PFSK-1 (cell line): Measurements from ENCODE around the gene DZIP3.

Experiments
- FOXP2 ChIP-seq: optimal IDR thresholded peaks from 2 replicates; pipeline ENCODE3; 2011; ENCODE audit warnings: borderline replicate concordance, control low read depth, inconsistent platforms; ENCODE audit not compliant: insufficient read depth; ENCODE audit errors: extremely low read length, extremely low read depth
- POLR2AphosphoS5 ChIP-seq: IDR thresholded peaks from 2 replicates; pipeline ENCODE4 v1.6.1; 2012; ENCODE audit warnings: low read depth, mild to moderate bottlenecking, control low read depth, low read length, moderate library complexity
- REST ChIP-seq, 2 experiments: IDR thresholded peaks; 2 replicates each; pipeline versions ENCODE4 v1.6.1 to v1.8.0; 2011 to 2012; ENCODE audit warnings: low read depth in 2 of 2, low read length in 2 of 2, control low read depth in 1 of 2, inconsistent platforms in 1 of 2, mild to moderate bottlenecking in 1 of 2, moderate library complexity in 1 of 2; ENCODE audit not compliant: insufficient read depth in 1 of 2
- SIN3A ChIP-seq: IDR thresholded peaks from 2 replicates; pipeline ENCODE4 v1.6.1; 2012; ENCODE audit warnings: mild to moderate bottlenecking, low read length, moderate library complexity, borderline replicate concordance; ENCODE audit not compliant: insufficient read depth
- TAF1 ChIP-seq: IDR thresholded peaks from 2 replicates; pipeline ENCODE4 v1.6.1; 2012; ENCODE audit warnings: low read length, control low read depth, borderline replicate concordance; ENCODE audit not compliant: insufficient read depth

DZIP3 gene

GRCh38 chr3:108623504-108623903, 34.0 kb downstream of the DZIP3 start:
- TF ChIP-seq TAF1 (no peak), REST (IDR thresholded peaks at IDR 0.05; ENCODE audit: insufficient read depth in 1 of 2, low read depth in 2 of 2, low read length in 2 of 2) (no peak), SIN3A (no peak), POLR2AphosphoS5 (no peak), FOXP2 (no peak)

GRCh38 chr3:108629974-108630373, 40.5 kb downstream of the DZIP3 start:
- TF ChIP-seq SIN3A (no peak), TAF1 (no peak), FOXP2 (no peak), REST (IDR thresholded peaks at IDR 0.05; ENCODE audit: insufficient read depth in 1 of 2, low read depth in 2 of 2, low read length in 2 of 2) (no peak), POLR2AphosphoS5 (no peak)

- TF ChIP-seq TAF1, result no peak
- no peak for TF ChIP-seq POLR2AphosphoS5
- no peak for TF ChIP-seq SIN3A
- no peak for TF ChIP-seq FOXP2
- no peak for TF ChIP-seq REST (IDR thresholded peaks at IDR 0.05; ENCODE audit: insufficient read depth in 1 of 2, low read depth in 2 of 2, low read length in 2 of 2)
Observed at GRCh38 chr3:108642526-108642925, 53.0 kb downstream of the DZIP3 start.

- no peak for TF ChIP-seq FOXP2
- TF ChIP-seq SIN3A, result no peak
- TF ChIP-seq TAF1, result no peak
- no peak for TF ChIP-seq REST (IDR thresholded peaks at IDR 0.05; ENCODE audit: insufficient read depth in 1 of 2, low read depth in 2 of 2, low read length in 2 of 2)
- no peak for TF ChIP-seq POLR2AphosphoS5
Observed at GRCh38 chr3:108645364-108645763, 55.8 kb downstream of the DZIP3 start.

- no peak for TF ChIP-seq FOXP2
- no peak for TF ChIP-seq SIN3A
- no peak for TF ChIP-seq TAF1
- no peak for TF ChIP-seq REST (IDR thresholded peaks at IDR 0.05; ENCODE audit: insufficient read depth in 1 of 2, low read depth in 2 of 2, low read length in 2 of 2)
- TF ChIP-seq POLR2AphosphoS5, result no peak
Observed at GRCh38 chr3:108661699-108662098, 72.2 kb downstream of the DZIP3 start.
